Activated CD4-positive, CD25-positive, alpha-beta regulatory T cell (primary cell): ENCODE measurements around the gene ZHX3.

Experiments
- DNase-seq, 4 experiments: peaks; one replicate each; lab custom pipeline; 2025; lab: John Stamatoyannopoulos, UW

The ZHX3 gene

GRCh38 chr20:41317546-41318270 is at the start of gene ZHX3:
ZHX3 (minus strand) TSS chr20:41317731; CDS start chr20:41204916, 112,815 bp downstream.
- DNase-seq: peak; percentile 91 to 97 (median 94)

GRCh38 chr20:41367393-41367695 is 49.8 kb upstream of the ZHX3 start:
- no peak for DNase-seq

GRCh38 chr20:41366546-41367392 is 49.2 kb upstream of the ZHX3 start, which contains the start of gene EMILIN3:
EMILIN3 (minus strand) TSS chr20:41366818; CDS start chr20:41366634, 184 bp downstream.
- DNase-seq: no peak

GRCh38 chr20:41365777-41366545 is 48.4 kb upstream of the ZHX3 start:
- no peak for DNase-seq

GRCh38 chr20:41364967-41365765 is 47.6 kb upstream of the ZHX3 start:
- DNase-seq: no peak

GRCh38 chr20:41364236-41364855 is 46.8 kb upstream of the ZHX3 start:
- no peak for DNase-seq

- DNase-seq: no peak
These were observed 46.1 kb upstream of the ZHX3 start for GRCh38 chr20:41363601-41364000.

GRCh38 chr20:41362748-41363140 is 45.2 kb upstream of the ZHX3 start:
- DNase-seq: no peak

GRCh38 chr20:41361757-41362747 is 44.5 kb upstream of the ZHX3 start:
- DNase-seq: no peak

GRCh38 chr20:41360831-41361756 is 43.6 kb upstream of the ZHX3 start:
- no peak for DNase-seq

GRCh38 chr20:41359541-41360011 is 42.0 kb upstream of the ZHX3 start:
- no peak for DNase-seq

GRCh38 chr20:41358717-41359116 is 41.2 kb upstream of the ZHX3 start:
- no peak for DNase-seq

GRCh38 chr20:41358230-41358629 is 40.7 kb upstream of the ZHX3 start:
- DNase-seq: no peak

- no peak for DNase-seq
These were observed 40.1 kb upstream of the ZHX3 start for GRCh38 chr20:41357424-41358163.

GRCh38 chr20:41356951-41357350 is 39.4 kb upstream of the ZHX3 start:
- no peak for DNase-seq

- DNase-seq: no peak
These were observed 38.2 kb upstream of the ZHX3 start for GRCh38 chr20:41355598-41356203.

GRCh38 chr20:41355192-41355591 is 37.7 kb upstream of the ZHX3 start:
- DNase-seq: no peak

GRCh38 chr20:41353530-41353929 is 36.0 kb upstream of the ZHX3 start:
- no peak for DNase-seq
